ENCODE data around the gene PIP5K1B. TPM values are rescaled to one million over a fixed set of nuclear protein-coding genes. Genes with fewer than 3 reads are reported as not detected.

Gene PIP5K1B
- total and polyA plus RNA-seq, 2 donors: 0.94 to 1.2 TPM

DNA sequence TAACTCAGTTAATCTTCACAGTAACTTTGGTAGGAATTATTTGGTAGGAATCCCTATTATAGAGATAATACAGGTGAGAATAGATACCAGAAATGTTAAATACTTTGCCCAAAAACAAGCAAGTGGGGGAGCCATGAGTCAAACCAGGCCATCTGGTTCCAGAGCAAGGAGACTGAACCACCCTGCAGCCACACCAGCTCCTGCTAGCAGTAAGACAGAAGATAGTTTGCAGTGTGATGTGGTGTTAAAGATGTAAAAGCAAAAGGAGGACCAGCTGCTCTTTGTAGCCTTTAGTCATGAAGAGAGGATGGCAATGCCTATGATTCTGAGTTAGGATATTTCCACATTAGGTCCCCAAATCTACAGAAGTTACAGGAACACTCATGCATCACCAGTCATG, 207.5 kb downstream of the PIP5K1B start:
- no peak for DNase-seq (ENCODE audit: low read depth in 6 of 9, low spot score in 9 of 9)
- Histone ChIP-seq H3K4me3 (ENCODE audit: low read length in 2 of 2) (no peak overlapping the region), H3K4me1 (ENCODE audit: control insufficient read depth in 2 of 2, insufficient read depth in 2 of 2, low read length in 2 of 2) (no peaks in the 10 kb centered on the region), H3K27me3 (ENCODE audit: control insufficient read depth in 2 of 2, insufficient read depth in 1 of 2, low read length in 1 of 2) (no peaks in the 10 kb centered on the region), H3K9me3 (ENCODE audit: control insufficient read depth in 2 of 2, insufficient read depth in 1 of 2, low read length in 1 of 2) (no peaks in the 10 kb centered on the region), H3K27ac (ENCODE audit: low read depth in 1 of 2, low read length in 1 of 2) (no peak overlapping the region), H3K36me3 (ENCODE audit: control insufficient read depth in 2 of 2, insufficient read depth in 2 of 2, low read length in 1 of 2) (no peaks in the 10 kb centered on the region)

DNA sequence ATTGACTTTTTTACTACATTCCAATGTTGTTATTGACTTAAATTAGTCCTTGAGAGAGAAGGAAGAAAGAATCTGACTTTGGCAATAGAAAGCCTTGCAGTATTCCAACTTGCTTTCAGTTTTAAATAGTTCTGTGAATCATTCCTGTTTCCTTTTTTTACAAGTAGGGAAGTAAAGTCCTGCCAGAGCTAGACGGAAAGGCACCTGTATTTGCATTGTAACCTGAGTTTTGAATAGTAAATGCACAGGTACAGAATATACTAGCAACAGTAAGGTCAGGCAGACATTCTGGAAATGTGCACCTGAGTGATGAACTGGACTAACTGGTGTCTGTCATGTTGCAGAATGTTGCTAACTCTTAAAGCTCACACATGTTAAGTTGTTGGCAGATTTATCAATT, 208.0 kb downstream of the PIP5K1B start:
- Histone ChIP-seq H3K4me1 (ENCODE audit: control insufficient read depth in 2 of 2, insufficient read depth in 2 of 2, low read length in 2 of 2) (no peaks in the 10 kb centered on the region), H3K27ac (ENCODE audit: low read depth in 1 of 2, low read length in 1 of 2) (no peak overlapping the region)
- WGBS: 56% methylated on average over 1 of the region's 1 CpG

DNA sequence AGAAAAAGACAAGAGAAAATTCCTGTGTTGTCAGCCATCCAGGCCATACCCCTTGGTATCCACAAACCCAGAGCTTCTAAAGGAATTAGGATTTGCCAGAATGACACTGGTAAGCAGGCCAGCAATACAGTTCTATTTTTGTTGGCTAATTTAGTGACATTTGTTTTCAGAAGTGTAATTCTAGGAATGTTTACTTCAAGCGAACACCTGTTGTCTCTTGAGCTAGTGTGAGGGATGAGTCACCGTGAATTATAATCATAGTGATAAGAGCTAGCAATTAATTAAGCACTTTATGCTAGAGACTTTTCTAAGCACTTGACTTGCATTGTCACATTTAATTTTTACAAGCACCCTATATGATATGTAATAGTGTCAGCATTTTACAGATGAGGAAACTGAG, 209.7 kb downstream of the PIP5K1B start:
- Histone ChIP-seq H3K9me3 (ENCODE audit: control insufficient read depth in 2 of 2, insufficient read depth in 1 of 2, low read length in 1 of 2) (no peaks in the 10 kb centered on the region), H3K27ac (ENCODE audit: low read depth in 1 of 2, low read length in 1 of 2) (no peak overlapping the region), H3K27me3 (ENCODE audit: control insufficient read depth in 2 of 2, insufficient read depth in 1 of 2, low read length in 1 of 2) (no peaks in the 10 kb centered on the region), H3K4me3 (ENCODE audit: low read length in 2 of 2) (no peak overlapping the region), H3K4me1 (ENCODE audit: control insufficient read depth in 2 of 2, insufficient read depth in 2 of 2, low read length in 2 of 2) (no peaks in the 10 kb centered on the region), H3K36me3 (ENCODE audit: control insufficient read depth in 2 of 2, insufficient read depth in 2 of 2, low read length in 1 of 2) (no peaks in the 10 kb centered on the region)
- DNase-seq (ENCODE audit: low read depth in 6 of 9, low spot score in 9 of 9): no peak
- 88% methylated on average over 2 of the region's 2 CpGs for WGBS

More for the DNA sequence above, 208.0 kb downstream of the PIP5K1B start:
- no peak for DNase-seq (ENCODE audit: low read depth in 6 of 9, low spot score in 9 of 9)
- Histone ChIP-seq H3K9me3 (ENCODE audit: control insufficient read depth in 2 of 2, insufficient read depth in 1 of 2, low read length in 1 of 2) (no peaks in the 10 kb centered on the region), H3K36me3 (ENCODE audit: control insufficient read depth in 2 of 2, insufficient read depth in 2 of 2, low read length in 1 of 2) (no peaks in the 10 kb centered on the region), H3K4me3 (ENCODE audit: low read length in 2 of 2) (no peak overlapping the region), H3K27me3 (ENCODE audit: control insufficient read depth in 2 of 2, insufficient read depth in 1 of 2, low read length in 1 of 2) (no peaks in the 10 kb centered on the region)

DNA sequence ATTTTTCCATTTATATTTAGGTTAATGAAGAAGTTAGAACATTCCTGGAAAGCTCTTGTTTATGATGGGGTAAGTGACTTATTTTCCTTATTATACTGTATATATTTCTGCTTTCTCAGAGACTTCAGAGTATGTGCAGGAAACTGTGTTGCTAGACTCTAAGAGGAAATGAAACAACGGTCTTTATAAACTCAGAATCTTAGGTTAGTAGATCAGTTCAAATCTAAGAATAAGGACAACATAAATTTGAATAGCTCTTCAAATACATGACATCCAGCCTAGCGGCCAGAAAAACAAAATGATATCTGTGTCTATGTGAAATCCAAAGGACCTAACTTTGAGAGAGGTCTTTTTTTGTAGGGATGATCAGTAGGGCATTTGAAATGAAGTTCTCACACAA, 214.6 kb downstream of the PIP5K1B start:
- Histone ChIP-seq H3K9me3 (ENCODE audit: control insufficient read depth in 2 of 2, insufficient read depth in 1 of 2, low read length in 1 of 2) (no peaks in the 10 kb centered on the region), H3K27ac (ENCODE audit: low read depth in 1 of 2, low read length in 1 of 2) (no peak overlapping the region), H3K4me1 (ENCODE audit: control insufficient read depth in 2 of 2, insufficient read depth in 2 of 2, low read length in 2 of 2) (no peaks in the 10 kb centered on the region), H3K4me3 (ENCODE audit: low read length in 2 of 2) (no peak overlapping the region), H3K27me3 (ENCODE audit: control insufficient read depth in 2 of 2, insufficient read depth in 1 of 2, low read length in 1 of 2) (no peaks in the 10 kb centered on the region), H3K36me3 (ENCODE audit: control insufficient read depth in 2 of 2, insufficient read depth in 2 of 2, low read length in 1 of 2) (no peaks in the 10 kb centered on the region)
- DNase-seq (ENCODE audit: low read depth in 6 of 9, low spot score in 9 of 9): no peak
- 21% methylated on average over 2 of the region's 2 CpGs for WGBS

DNA sequence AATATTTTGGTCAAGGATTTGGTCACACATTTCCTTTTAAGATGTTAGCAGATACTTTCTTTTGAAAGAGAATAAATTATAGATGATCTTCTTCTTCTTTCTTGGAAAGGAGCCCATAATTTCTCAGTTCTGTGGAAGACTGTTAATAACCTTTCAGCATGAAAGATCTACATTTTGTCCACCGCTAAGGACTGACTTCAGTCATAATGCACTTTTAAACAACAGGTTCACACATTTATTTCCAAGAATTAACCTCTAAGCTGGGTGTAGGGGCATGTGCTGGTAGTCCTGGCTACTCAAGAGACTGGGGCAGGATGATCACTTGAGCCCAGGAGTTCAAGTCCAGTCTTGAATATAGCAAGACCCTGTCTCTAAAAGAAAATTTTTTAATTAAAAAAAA, 215.9 kb downstream of the PIP5K1B start:
- no peaks in the 10 kb centered on the region for H3K27me3 ChIP-seq (ENCODE audit: control insufficient read depth in 2 of 2, insufficient read depth in 1 of 2, low read length in 1 of 2)
- no peak for DNase-seq (ENCODE audit: low read depth in 6 of 9, low spot score in 9 of 9)
- WGBS: 92% methylated on average over 1 of the region's 1 CpG

DNA sequence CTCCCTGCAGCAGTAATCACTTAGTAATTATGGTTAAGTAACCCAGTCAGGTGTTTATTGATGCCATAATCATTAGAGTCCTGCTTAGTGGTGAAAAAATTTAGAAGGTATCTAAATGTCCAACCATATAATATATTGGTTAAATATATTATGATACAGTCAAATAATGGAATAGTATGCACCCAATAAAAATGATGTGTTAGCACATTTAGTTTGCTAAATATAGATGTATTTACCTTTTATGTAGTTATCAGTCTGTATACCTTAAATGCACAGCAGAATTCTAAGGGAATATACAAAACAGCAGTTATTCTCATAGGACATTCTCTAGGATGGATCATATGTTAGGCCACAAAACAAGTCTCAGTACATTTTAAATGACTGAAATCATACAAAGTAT, 218.4 kb downstream of the PIP5K1B start:
- H3K9me3 ChIP-seq (ENCODE audit: control insufficient read depth in 2 of 2, insufficient read depth in 1 of 2, low read length in 1 of 2): no peaks in the 10 kb centered on the region
- no peaks in the 10 kb centered on the region for H3K36me3 ChIP-seq (ENCODE audit: control insufficient read depth in 2 of 2, insufficient read depth in 2 of 2, low read length in 1 of 2)
- H3K4me1 ChIP-seq (ENCODE audit: control insufficient read depth in 2 of 2, insufficient read depth in 2 of 2, low read length in 2 of 2): no peaks in the 10 kb centered on the region
- no peak overlapping the region for H3K27ac ChIP-seq (ENCODE audit: low read depth in 1 of 2, low read length in 1 of 2)
- no peak for DNase-seq (ENCODE audit: low read depth in 6 of 9, low spot score in 9 of 9)
- no peaks in the 10 kb centered on the region for H3K27me3 ChIP-seq (ENCODE audit: control insufficient read depth in 2 of 2, insufficient read depth in 1 of 2, low read length in 1 of 2)
- no peak overlapping the region for H3K4me3 ChIP-seq (ENCODE audit: low read length in 2 of 2)

More for the DNA sequence above, 215.9 kb downstream of the PIP5K1B start:
- Histone ChIP-seq H3K9me3 (ENCODE audit: control insufficient read depth in 2 of 2, insufficient read depth in 1 of 2, low read length in 1 of 2) (no peaks in the 10 kb centered on the region), H3K4me3 (ENCODE audit: low read length in 2 of 2) (no peak overlapping the region), H3K36me3 (ENCODE audit: control insufficient read depth in 2 of 2, insufficient read depth in 2 of 2, low read length in 1 of 2) (no peaks in the 10 kb centered on the region), H3K27ac (ENCODE audit: low read depth in 1 of 2, low read length in 1 of 2) (no peak overlapping the region), H3K4me1 (ENCODE audit: control insufficient read depth in 2 of 2, insufficient read depth in 2 of 2, low read length in 2 of 2) (no peaks in the 10 kb centered on the region)

DNA sequence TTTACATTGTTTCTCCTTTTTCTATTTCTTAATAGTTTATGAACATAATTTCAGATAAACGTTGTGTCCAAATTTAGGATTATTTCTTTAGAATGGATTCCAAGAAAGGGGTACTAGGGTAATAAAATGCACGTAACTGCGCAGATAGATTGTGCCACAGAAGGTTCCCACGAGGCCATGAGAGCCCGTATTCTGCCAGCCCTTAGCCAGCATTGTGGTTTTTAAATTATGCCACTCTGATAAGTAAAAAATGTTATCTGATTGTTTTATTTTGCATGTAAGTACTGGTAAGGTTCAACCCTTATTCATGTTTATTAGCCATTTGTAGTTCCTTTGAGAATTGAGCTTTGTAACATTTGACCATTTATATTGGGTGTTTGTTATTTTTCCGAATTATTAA, 220.1 kb downstream of the PIP5K1B start:
- Histone ChIP-seq H3K27me3 (ENCODE audit: control insufficient read depth in 2 of 2, insufficient read depth in 1 of 2, low read length in 1 of 2) (no peaks in the 10 kb centered on the region), H3K4me1 (ENCODE audit: control insufficient read depth in 2 of 2, insufficient read depth in 2 of 2, low read length in 2 of 2) (no peaks in the 10 kb centered on the region), H3K4me3 (ENCODE audit: low read length in 2 of 2) (no peak overlapping the region), H3K9me3 (ENCODE audit: control insufficient read depth in 2 of 2, insufficient read depth in 1 of 2, low read length in 1 of 2) (no peaks in the 10 kb centered on the region), H3K27ac (ENCODE audit: low read depth in 1 of 2, low read length in 1 of 2) (no peak overlapping the region), H3K36me3 (ENCODE audit: control insufficient read depth in 2 of 2, insufficient read depth in 2 of 2, low read length in 1 of 2) (no peaks in the 10 kb centered on the region)
- WGBS: 55% methylated on average over 6 of the region's 6 CpGs
- DNase-seq (ENCODE audit: low read depth in 6 of 9, low spot score in 9 of 9): no peak

DNA sequence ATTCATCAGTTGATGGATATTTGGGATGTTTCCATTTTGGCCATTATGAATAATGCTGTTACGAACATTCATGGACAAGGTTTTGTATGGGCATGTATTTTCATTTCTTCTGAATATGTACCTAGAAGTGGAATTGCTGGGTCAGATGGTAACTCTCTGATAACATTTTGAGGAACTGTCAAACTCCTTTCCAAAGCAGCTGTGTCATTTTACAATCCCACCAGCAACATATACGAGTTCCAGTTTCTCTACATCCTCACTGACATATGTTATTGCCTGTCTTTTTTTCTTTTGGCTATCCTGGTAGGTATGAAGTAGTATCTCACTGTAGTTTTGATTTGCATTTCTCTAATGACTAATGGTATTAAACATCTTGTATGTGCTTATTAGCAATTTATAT, 222.1 kb downstream of the PIP5K1B start:
- no peak overlapping the region for H3K27ac ChIP-seq (ENCODE audit: low read depth in 1 of 2, low read length in 1 of 2)
- H3K36me3 ChIP-seq (ENCODE audit: control insufficient read depth in 2 of 2, insufficient read depth in 2 of 2, low read length in 1 of 2): no peaks in the 10 kb centered on the region
- WGBS: 51% methylated on average over 2 of the region's 2 CpGs
- H3K9me3 ChIP-seq (ENCODE audit: control insufficient read depth in 2 of 2, insufficient read depth in 1 of 2, low read length in 1 of 2): no peaks in the 10 kb centered on the region
- H3K4me1 ChIP-seq (ENCODE audit: control insufficient read depth in 2 of 2, insufficient read depth in 2 of 2, low read length in 2 of 2): no peaks in the 10 kb centered on the region
- H3K4me3 ChIP-seq (ENCODE audit: low read length in 2 of 2): no peak overlapping the region
- DNase-seq (ENCODE audit: low read depth in 6 of 9, low spot score in 9 of 9): no peak
- H3K27me3 ChIP-seq (ENCODE audit: control insufficient read depth in 2 of 2, insufficient read depth in 1 of 2, low read length in 1 of 2): no peaks in the 10 kb centered on the region

DNA sequence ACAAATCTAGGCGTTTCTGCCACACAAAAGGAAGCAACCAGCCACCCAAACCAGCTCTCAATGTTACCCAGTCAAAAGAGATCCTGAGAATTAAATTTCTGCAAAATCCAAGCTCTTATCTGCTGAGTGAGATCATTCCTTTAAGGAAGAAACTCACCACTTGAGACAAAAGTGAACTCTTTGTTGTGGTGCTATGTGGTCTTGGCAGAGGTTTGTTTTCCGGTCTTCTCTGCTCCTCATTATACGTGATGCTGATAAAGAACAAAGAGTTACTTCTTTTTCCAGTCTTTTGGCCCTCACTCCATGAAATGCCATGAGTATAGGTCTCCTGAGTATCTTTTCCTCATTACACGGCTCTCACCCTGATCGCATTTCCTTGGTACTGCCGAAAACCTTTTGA, 226.8 kb downstream of the PIP5K1B start:
- 49% methylated on average over 6 of the region's 6 CpGs for WGBS

DNA sequence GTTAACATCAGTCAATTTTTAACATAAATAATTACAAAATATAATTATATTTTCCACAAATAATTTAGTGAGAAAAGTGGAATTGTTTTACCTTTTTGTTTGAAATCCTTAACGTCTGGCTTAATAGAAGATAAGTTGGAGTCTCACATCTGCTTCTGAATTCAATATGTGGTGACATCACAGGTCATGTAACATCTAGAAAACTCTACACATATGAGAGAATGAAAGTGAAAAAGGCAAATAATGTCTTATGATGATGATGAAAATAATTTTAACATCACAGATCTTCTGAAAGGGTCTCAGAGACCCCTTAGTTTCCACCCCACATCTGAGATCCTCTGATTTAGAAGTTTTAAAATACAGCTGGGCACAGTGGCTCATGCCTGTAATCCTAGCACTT, 227.4 kb downstream of the PIP5K1B start:
- H3K27me3 ChIP-seq (ENCODE audit: control insufficient read depth in 2 of 2, insufficient read depth in 1 of 2, low read length in 1 of 2): no peaks in the 10 kb centered on the region
- no peaks in the 10 kb centered on the region for H3K4me1 ChIP-seq (ENCODE audit: control insufficient read depth in 2 of 2, insufficient read depth in 2 of 2, low read length in 2 of 2)
- no peak for DNase-seq (ENCODE audit: low read depth in 6 of 9, low spot score in 9 of 9)
- H3K27ac ChIP-seq (ENCODE audit: low read depth in 1 of 2, low read length in 1 of 2): no peak overlapping the region
- no peaks in the 10 kb centered on the region for H3K9me3 ChIP-seq (ENCODE audit: control insufficient read depth in 2 of 2, insufficient read depth in 1 of 2, low read length in 1 of 2)
- 91% methylated on average over 1 of the region's 1 CpG for WGBS
- no peaks in the 10 kb centered on the region for H3K36me3 ChIP-seq (ENCODE audit: control insufficient read depth in 2 of 2, insufficient read depth in 2 of 2, low read length in 1 of 2)
- no peak overlapping the region for H3K4me3 ChIP-seq (ENCODE audit: low read length in 2 of 2)

More for the DNA sequence above, 226.8 kb downstream of the PIP5K1B start:
- Histone ChIP-seq H3K4me3 (ENCODE audit: low read length in 2 of 2) (no peak overlapping the region), H3K9me3 (ENCODE audit: control insufficient read depth in 2 of 2, insufficient read depth in 1 of 2, low read length in 1 of 2) (no peaks in the 10 kb centered on the region), H3K27ac (ENCODE audit: low read depth in 1 of 2, low read length in 1 of 2) (no peak overlapping the region), H3K4me1 (ENCODE audit: control insufficient read depth in 2 of 2, insufficient read depth in 2 of 2, low read length in 2 of 2) (no peaks in the 10 kb centered on the region), H3K27me3 (ENCODE audit: control insufficient read depth in 2 of 2, insufficient read depth in 1 of 2, low read length in 1 of 2) (no peaks in the 10 kb centered on the region), H3K36me3 (ENCODE audit: control insufficient read depth in 2 of 2, insufficient read depth in 2 of 2, low read length in 1 of 2) (no peaks in the 10 kb centered on the region)
- peak in 1 of 9 donors; percentile 29 for DNase-seq (ENCODE audit: low read depth in 6 of 9, low spot score in 9 of 9)

Measured in thymus (tissue), 11 donors.